T-helper 9 cell (primary cell): ENCODE results near the gene CFAP251.

ENCODE experiments used
- DNase-seq: peaks from one replicate; pipeline ENCODE4 v3.0.0-alpha.2; 2020

CFAP251 gene

GRCh38 chr12:122006186-122006926 is 88.0 kb downstream of the CFAP251 start:
- DNase-seq = no peak

DNA sequence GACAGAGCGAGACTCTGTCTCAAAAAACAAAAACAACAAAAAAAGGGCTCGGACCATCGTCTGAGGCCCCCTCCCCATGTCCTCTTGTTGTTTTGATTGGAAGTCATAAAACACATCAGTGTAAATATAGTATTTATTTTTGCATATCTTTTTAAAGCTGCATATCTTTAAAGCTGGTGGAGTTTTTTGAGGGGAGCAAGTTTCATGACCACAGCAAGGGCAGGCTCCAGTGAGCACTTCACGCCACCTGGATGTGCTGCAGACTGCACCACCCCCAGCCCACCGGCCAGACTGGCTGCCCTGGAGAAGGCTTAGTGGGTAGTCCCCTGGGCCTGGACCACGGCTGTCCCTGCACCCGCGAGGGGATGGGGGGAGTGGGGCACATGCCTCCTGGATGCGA is 91.3 kb downstream of the CFAP251 start:
- DNase-seq = no peak

GRCh38 chr12:122012184-122012583 is 93.8 kb downstream of the CFAP251 start:
- DNase-seq = no peak

DNA sequence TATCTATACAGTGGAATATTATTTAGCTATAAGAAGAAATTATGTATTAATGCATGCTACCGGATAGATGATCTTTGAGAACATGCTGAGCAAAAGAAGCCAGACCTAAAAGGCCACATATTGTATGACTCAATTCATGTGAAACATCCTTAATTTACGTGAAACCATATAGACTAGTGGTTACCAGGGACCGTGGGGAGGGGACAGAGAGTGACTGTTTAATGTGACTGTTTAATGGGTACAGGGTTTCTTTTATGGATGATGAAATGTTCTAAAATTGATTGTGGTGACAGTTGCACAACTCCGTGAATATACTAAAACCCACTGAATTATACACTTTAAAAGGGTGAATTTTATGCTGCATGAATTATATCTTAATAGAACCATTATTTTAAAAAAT is 94.7 kb downstream of the CFAP251 start:
- no peak for DNase-seq

DNA sequence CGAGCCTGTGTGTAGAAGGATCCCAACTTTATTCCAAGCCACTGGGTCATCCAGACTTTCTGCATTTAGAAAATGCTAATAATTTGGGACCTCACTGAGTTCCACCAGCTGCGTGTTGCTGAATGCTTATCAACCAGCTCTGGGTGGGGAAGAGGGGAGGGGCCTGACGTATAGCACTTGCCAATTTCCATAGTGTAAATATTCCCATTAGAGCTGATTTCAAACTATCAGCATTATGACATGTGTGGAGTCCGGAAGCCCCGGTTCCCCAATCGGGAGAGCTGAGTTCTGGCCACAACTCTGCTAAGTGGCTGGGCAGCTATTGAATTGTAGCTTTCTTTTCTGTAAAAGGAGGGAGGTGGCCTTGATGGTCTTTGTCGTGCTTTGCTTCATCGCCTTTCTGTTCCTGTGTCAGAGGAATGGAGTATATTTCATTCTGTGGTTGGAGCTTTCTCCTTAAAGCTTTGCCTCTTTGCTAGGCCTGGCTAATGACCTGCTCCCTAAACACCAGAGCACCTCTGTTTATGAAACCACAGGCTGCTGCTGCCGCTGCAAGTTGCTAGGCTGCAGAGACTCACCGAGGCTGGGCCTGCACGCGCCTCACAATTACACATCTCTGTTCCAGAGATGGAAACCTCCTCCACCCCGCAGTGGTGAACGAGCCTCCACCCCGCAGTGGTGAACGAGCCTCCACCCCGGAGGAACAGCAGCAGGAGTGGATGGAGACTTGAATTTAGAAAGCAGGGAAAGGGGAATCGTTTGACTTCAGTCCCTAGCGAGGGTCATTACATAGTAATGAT is 95.6 kb downstream of the CFAP251 start:
- no peak for DNase-seq

- no peak for DNase-seq
These were observed 96.4 kb downstream of the CFAP251 start for GRCh38 chr12:122014781-122015180.

DNA sequence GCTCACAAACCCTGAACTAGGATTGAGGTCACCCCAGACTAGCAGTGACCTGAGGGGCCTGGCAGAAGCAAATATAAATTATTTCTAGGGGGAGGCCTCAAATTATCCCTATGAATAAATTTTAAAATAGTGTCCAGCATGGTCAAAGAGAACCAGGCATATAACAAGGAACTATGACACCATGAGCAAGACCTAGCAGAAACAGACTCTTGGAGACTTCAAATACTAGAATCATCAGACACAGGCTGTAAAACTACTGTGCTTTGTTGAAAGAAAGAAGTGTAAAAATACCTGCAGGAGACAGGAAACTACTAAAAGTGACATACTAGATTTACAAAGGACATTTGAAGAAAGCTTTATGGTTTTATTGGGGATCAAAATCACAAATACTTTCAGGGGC is 100.1 kb downstream of the CFAP251 start:
- no peak for DNase-seq

DNA sequence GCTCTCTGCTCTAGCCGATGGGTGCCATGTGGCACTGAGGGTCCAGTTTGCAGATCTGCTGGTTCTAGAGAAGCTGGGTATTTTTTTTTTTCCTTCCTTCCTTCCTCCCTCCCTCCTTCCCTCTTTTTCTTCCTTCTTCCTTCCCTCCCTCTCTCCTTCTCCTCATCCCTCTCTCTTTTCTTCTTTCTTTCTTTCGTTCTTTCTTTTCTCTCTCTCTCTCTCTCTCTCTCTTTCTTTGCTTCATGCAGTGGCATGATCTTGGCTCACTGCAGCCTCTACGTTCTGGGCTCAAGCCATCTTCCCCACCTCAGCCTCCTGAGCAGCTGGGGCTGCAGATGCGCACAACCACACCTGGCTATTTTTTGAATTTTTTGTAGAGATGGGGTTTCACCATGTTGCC is 100.5 kb downstream of the CFAP251 start:
- no peak for DNase-seq

DNA sequence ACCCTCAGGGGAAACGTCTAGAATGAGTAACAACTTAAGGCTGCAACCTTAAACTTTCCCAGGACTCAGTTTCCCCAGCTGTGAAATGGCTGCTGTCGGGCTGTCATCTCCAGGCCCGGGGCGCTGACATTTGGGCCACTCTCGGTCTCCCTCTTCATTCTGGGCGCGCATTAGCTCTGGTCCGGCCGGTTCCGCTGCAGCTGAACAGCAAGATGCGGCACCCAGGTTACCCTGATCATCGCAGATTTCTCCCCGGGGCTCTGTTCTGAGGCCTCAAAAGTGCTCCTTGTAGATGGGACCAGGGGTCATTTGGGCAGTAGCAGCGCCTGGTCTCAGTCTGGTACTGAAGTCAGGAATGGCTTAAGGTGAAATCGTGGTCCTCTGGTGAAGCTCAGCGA is 102.4 kb downstream of the CFAP251 start:
- DNase-seq = no peak

DNA sequence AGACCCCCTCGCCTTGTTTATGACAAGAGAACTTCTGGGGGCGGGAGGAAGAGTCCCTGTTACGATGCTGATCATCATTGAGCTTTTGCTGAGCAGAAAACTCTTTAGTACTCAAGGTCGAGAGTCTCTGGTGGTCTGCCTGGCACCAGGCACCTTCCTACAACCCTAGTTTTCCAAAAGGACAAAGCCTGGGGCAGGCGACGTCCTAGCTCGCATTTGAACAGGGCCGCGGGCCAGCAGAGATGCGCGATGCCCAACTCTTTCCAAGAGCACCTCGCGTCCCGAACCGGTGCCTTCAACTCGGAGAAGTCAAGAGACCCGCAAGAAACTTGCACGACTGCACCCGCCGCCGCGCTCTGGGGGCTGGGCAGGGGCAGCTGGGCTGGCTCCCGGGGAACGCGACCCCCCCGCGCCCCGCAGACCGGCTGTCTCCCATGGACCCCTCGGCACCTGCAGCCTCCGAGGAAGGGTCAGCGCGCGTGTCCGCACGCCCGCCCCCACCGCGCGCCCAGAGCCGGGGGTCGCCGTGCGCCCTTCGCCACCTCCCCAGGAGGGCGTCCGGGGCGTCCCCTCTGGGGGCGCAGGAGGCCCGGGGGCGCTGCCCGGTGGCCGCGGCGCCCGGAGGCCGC is 102.9 kb downstream of the CFAP251 start:
- DNase-seq = no peak

- peak; percentile 13 for DNase-seq
These were observed 103.5 kb downstream of the CFAP251 start, which contains the start of gene BCL7A for GRCh38 chr12:122021822-122022392. TSS of gene BCL7A (plus strand) at chr12:122021884. CDS start at chr12:122022092, 208 bp downstream.

- peak; percentile 10 for DNase-seq
These were observed 104.3 kb downstream of the CFAP251 start for GRCh38 chr12:122022393-122023338.

DNA sequence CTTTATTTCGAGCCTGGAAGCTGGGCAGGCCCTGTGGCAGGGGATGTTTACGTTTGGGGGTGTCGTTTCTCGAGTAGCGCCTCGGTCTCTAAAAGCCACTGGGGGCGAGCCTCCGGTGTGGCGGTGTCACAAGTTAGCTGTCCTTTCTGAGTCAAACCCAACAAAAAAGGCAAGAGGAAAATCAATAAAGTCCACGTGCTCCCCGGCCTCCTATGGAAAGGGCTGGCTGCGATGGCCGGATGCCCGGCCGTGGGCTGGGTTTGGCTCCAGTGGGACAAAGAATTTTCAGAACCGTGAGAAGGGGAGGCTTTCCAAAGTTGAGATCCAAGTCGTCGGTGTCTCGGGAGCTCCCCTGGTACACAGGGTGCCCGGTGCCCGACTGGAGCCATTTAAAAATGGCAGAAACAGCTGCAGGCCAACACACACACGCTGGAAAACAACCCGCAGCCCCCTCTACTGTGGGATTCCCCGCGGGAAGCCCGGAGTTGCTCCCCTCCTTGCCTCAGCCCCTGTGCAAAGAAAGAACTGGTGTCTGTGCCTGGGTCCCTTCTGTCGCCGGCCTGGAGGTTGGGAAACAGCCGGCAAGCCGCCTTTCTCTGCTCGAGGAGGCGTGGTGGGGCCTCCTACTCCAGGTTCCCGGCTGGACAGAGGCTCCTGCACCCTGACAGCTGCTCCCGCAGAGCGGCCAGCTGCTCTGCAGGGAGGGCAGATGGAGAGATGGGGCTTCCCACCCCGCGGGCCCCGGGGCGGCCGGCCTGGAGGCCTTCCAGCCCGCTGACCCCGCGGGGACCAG is 105.1 kb downstream of the CFAP251 start:
- DNase-seq = no peak

DNA sequence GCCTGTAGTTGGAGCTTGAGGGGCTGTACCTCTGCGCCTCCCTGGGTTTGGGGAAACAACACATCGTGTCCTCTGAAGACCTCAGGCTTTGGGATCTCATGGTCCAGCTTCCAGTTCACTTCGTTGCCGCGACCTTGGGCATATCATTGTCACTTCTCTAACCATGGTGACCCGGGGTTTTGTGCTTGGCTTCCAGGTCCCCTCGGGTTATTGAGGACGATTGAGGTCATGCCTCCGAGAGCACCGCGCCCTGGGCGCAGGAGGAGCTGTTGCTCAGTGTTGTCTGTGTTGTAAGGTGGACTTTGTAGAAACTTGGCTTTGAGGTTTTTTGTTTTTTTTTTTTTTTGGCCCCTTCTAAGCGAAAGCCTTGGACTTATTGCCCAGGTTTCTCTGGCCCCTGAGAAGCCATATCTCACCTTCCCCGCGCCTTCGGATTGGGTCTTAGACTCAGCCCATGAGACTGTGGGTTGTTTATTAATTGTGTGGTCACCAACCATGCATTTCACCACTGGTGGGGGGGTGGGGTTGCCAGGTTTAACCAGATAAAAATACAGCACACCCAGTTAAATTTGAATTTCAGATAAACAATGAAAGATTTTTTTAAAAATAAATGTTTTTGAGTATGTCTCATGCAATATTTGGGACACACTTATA is 105.9 kb downstream of the CFAP251 start:
- no peak for DNase-seq

GRCh38 chr12:122026706-122027333 is 108.4 kb downstream of the CFAP251 start:
- no peak for DNase-seq

DNA sequence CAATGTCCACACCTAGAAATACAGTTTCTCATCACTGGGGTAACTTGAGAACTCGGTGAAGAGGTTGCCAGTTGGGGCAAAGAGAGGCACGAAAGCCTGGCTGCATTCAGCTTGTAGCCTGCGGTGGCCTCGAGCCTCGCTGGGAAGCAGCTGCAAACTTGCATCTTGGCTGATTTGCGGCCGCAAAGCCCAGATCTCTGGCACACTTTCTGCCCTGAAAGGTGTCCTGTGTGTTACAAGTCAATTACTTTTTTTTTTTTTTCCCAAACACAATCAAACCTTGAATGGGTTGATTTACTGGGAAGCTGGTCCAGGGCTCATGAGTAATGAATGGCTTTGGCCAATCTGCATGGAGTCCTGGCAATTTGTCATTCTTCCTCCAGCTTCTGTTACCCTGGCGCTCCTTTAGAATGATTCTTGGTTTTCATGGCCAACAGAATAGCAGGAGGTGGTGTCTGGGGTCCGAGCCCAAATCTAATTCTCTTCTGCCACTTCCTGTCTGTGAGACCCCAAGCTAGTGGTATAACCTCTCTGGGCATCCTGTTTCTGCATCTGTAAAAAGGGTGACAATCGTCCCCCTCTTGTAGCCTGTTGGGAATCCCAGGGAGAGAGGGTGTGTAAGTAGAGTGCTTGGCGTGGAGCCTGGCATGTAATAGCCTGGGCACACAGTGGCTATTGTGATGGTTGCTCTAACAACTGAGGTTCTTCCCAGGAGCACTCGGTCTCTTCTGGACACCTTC is 109.9 kb downstream of the CFAP251 start:
- no peak for DNase-seq

DNA sequence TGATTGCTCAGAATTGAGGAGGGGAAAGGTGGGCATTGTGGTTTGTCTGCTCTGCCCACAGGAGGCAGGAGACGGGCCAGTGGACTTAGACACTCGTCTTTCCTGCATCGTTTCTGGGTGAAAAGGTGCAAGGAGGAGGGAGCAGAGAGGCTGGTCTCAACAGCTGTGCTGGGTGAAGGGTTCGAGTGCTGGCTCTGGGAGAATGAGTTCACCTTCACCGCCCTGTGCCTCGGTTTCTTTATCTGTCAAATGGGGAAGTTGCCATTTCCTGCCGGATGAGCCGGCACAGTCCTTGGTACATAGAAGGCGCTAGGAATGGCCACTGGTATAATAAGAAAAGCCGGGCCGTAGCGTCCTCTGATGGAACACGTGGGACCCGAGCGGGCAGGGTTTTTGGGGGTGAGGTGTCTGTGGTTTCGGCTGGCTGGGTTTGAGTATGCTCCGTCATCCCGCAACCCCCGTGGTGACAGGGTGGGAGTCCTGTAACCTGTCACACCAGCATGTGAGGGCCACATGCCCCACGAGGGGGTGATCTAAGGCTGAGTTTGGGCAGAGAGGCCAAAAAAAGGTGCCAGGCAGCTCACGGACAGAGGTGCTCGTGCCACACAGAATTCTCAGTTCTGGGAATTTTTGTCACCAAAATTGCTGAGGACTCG is 110.6 kb downstream of the CFAP251 start:
- DNase-seq = no peak

GRCh38 chr12:122029620-122030423 is 111.4 kb downstream of the CFAP251 start:
- no peak for DNase-seq
